PFSK-1 (cell line): ENCODE measurements around the gene EPHA8.

Experiments used
- FOXP2 ChIP-seq: optimal IDR thresholded peaks from 2 replicates; pipeline ENCODE3; 2011; ENCODE audit warnings: borderline replicate concordance, control low read depth, inconsistent platforms; ENCODE audit not compliant: insufficient read depth; ENCODE audit errors: extremely low read length, extremely low read depth
- POLR2AphosphoS5 ChIP-seq: IDR thresholded peaks from 2 replicates; pipeline ENCODE4 v1.6.1; 2012; ENCODE audit warnings: low read depth, mild to moderate bottlenecking, control low read depth, low read length, moderate library complexity
- REST ChIP-seq, 2 experiments: IDR thresholded peaks; 2 replicates each; pipeline versions ENCODE4 v1.6.1 to v1.8.0; 2011 to 2012; ENCODE audit warnings: low read depth in 2 of 2, low read length in 2 of 2, control low read depth in 1 of 2, inconsistent platforms in 1 of 2, mild to moderate bottlenecking in 1 of 2, moderate library complexity in 1 of 2; ENCODE audit not compliant: insufficient read depth in 1 of 2
- SIN3A ChIP-seq: IDR thresholded peaks from 2 replicates; pipeline ENCODE4 v1.6.1; 2012; ENCODE audit warnings: mild to moderate bottlenecking, low read length, moderate library complexity, borderline replicate concordance; ENCODE audit not compliant: insufficient read depth
- TAF1 ChIP-seq: IDR thresholded peaks from 2 replicates; pipeline ENCODE4 v1.6.1; 2012; ENCODE audit warnings: low read length, control low read depth, borderline replicate concordance; ENCODE audit not compliant: insufficient read depth

The EPHA8 gene

GRCh38 chr1:22645931-22646330 lies 82.6 kb downstream of the EPHA8 start:
- no peak for TF ChIP-seq TAF1

GRCh38 chr1:22646384-22646783 lies 83.1 kb downstream of the EPHA8 start:
- TF ChIP-seq REST (IDR thresholded peaks at IDR 0.05; ENCODE audit: insufficient read depth in 1 of 2, low read depth in 2 of 2, low read length in 2 of 2) (no peak), FOXP2 (no peak), SIN3A (no peak), TAF1 (no peak), POLR2AphosphoS5 (no peak)

- no peak for TF ChIP-seq REST (IDR thresholded peaks at IDR 0.05; ENCODE audit: insufficient read depth in 1 of 2, low read depth in 2 of 2, low read length in 2 of 2)
- TF ChIP-seq FOXP2 = no peak
- no peak for TF ChIP-seq TAF1
- TF ChIP-seq POLR2AphosphoS5 = no peak
- TF ChIP-seq SIN3A = no peak
Measured at GRCh38 chr1:22650089-22650693, 86.9 kb downstream of the EPHA8 start.

- TF ChIP-seq FOXP2 = no peak
- no peak for TF ChIP-seq TAF1
- TF ChIP-seq POLR2AphosphoS5 = no peak
- TF ChIP-seq SIN3A = no peak
- no peak for TF ChIP-seq REST (IDR thresholded peaks at IDR 0.05; ENCODE audit: insufficient read depth in 1 of 2, low read depth in 2 of 2, low read length in 2 of 2)
Measured at GRCh38 chr1:22651941-22652856, 88.9 kb downstream of the EPHA8 start.

GRCh38 chr1:22652881-22653316 lies 89.6 kb downstream of the EPHA8 start, which contains the start of gene C1QB:
Gene C1QB, plus strand, starts transcription at chr1:22653236. Its CDS starts 6,227 bp downstream, at chr1:22659463.
- TF ChIP-seq TAF1 (no peak), FOXP2 (no peak), SIN3A (no peak), REST (IDR thresholded peaks at IDR 0.05; ENCODE audit: insufficient read depth in 1 of 2, low read depth in 2 of 2, low read length in 2 of 2) (no peak)
